LNCaP clone FGC (cell line): ENCODE results near the gene SENP6.

Experiments
- DNase-seq: peaks from one replicate; pipeline ENCODE4 v3.0.0-alpha.2; 2011; ENCODE audit warnings: low read depth
- H3K4me3 ChIP-seq: 2 replicates; pipeline ENCODE4 v1.5.1; 2011; ENCODE audit warnings: mild to moderate bottlenecking, low read depth, low read length, control low read depth
- TF ChIP-seq, protein P1 (sequence below): IDR thresholded peaks from 2 replicates; pipeline ENCODE4 v1.5.1; 2012; ENCODE audit warnings: mild to moderate bottlenecking; ENCODE audit not compliant: control insufficient read depth, insufficient read depth; ENCODE audit errors: extremely low read depth

The SENP6 gene

DNA sequence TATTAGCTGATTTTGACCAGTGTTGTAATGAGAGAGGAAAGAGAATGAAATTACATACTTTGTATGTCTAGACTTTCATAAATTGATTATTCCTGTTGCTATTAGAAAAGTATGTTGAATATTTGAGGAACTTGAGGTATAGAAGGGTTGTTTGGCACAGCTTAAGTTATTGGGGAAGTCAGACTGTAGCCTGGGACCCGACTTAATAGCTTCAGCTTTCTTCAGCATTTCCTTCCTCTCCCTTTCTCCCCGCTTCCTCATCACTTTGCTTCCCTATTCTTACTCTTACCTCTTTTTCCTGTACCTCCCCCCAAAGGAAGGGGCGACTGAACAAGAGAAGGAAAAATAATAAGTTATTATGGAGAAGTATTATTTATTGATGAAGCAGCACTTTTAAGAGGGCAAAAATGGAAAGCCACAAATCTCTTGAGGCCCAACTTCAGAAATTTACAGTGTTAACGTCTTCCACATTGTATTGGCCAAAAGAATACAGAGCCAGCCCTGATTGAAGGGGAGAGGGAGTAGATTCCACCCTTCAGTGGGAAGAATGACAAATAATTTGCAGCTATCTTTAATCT, 7.4 kb downstream of the SENP6 start:
- TF ChIP-seq, protein P1, sequence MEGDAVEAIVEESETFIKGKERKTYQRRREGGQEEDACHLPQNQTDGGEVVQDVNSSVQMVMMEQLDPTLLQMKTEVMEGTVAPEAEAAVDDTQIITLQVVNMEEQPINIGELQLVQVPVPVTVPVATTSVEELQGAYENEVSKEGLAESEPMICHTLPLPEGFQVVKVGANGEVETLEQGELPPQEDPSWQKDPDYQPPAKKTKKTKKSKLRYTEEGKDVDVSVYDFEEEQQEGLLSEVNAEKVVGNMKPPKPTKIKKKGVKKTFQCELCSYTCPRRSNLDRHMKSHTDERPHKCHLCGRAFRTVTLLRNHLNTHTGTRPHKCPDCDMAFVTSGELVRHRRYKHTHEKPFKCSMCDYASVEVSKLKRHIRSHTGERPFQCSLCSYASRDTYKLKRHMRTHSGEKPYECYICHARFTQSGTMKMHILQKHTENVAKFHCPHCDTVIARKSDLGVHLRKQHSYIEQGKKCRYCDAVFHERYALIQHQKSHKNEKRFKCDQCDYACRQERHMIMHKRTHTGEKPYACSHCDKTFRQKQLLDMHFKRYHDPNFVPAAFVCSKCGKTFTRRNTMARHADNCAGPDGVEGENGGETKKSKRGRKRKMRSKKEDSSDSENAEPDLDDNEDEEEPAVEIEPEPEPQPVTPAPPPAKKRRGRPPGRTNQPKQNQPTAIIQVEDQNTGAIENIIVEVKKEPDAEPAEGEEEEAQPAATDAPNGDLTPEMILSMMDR, result no peak
- H3K4me3 ChIP-seq, result no peak overlapping the region
- DNase-seq, result no peak

DNA sequence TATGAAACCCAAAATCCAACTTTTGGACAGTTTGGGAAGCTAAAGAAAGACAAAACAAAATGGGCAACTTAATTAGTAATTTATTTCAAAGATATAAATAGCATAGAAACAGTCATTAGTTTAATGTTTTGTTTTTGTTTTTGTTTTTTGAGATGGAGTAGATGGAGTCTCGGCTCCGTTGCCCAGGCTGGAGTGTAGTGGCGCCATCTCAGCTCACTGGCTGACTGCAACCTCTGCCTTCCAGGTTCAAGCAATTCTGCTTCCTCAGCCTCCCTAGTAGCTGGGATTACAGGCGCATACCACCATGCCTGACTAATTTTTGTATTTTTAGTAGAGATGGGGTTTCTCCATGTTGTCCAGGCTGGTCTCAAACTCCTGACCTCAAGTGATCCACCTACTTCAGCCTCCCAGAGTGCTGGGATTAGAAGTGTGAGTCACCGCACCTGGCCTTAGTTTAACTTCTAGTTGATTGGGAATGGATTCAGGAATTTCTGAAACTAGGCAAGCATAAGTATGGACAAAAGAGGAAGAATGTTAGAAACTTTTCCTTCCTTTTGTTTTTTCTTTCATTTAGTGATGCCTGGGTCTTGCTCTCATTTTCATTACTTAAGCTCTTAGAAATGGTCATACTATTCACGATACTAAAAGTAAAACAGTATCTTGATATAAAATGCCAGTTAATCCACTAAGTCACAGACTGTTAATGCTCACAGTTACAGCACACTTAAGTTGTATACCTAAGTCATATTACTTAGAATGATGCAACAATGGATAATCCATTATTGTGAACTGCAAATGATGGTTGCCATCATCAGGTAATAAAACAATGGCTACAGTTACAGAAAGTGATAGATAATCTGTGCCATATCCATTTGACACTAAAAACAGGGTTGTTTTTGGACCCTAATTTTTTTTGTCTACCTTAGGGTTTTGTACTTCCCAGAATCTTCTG, 8.2 kb downstream of the SENP6 start:
- no peak overlapping the region for H3K4me3 ChIP-seq
- TF ChIP-seq, protein P1, result no peak
- no peak for DNase-seq

DNA sequence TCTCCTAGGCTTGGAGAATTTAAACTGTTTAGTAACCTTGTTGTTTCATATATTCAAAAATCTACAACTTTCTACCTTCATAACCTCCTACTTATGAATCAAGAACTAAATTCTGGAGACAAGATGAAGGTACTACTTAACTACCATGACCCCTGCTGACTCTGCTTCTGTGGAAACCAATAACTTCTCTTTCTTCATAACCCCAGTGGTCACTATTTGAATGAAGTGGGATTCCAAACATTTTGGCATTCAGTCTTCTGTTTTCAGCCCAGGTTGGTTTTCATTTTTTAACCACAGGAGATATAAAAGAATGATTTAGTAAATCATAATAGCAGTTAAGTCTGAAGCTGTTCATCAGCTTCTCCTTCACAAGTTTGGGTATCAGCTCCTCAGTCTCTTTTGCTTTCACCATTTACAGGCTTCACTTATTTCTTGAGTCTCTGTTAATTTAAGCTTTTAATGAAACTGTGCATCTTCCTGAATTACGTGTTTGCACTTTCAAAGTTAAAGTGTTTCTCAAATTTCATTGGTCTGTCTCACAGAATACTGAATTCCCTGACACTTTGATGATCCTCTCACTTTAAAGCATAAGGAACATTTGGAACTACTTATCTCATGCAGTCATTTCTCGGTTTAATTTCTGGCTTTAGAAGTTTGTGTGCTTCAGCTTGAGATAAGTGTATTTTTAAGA, 9.5 kb downstream of the SENP6 start:
- TF ChIP-seq, protein P1, result no peak
- DNase-seq, result no peak
- H3K4me3 ChIP-seq, result no peak overlapping the region

DNA sequence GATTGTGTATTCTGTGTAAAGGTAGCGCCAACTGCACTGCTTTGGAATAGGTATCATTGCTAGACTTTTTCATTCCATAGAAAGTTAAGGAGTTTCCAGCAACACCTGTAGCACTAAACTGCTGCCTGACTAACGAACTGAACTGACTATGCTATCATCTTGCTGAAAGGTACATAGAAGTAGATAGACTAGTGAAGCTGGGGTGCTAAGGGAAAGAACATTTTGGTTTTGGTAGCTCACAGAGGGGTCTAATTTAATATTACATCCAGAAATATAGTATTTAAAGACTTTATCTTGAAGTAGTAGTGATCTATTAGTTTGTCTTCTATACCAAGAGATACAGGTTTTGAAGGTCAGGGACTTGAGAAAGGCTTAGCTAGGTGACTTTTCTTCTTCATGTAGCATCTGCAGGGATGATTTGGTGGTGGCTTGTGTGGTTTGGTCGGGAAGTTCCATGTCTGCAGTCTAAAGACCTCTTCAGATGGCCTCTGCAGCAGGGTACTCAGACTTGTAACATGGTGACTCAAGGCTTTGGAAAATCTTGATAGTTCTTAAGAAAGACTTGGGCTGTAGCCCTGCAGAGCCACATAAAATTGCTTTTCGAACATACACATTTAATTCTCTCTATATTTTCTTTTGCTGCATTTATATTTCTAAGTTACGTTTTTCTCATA, 10.2 kb downstream of the SENP6 start:
- no peak for DNase-seq
- TF ChIP-seq, protein P1, result no peak
- no peak overlapping the region for H3K4me3 ChIP-seq

DNA sequence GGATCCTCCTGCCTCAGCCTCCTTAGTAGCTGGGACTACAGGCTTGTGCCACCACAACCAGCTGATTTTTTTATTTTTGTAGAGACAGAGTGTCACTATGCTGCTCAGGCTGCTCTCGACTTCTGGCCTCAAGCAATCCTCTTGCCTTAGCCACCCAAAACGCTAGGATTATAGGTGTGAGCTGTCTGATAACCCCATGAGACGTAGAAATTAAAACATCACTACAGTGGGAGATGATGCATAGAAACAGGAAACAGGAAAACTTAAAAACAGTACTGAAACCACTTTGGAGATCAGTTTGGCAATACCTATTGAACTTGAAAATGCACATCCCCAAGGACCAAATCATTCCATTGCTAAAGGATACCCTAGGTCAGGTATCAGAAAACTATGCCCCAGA, 10.8 kb downstream of the SENP6 start:
- TF ChIP-seq, protein P1, result no peak
- H3K4me3 ChIP-seq, result no peak overlapping the region
- no peak for DNase-seq

DNA sequence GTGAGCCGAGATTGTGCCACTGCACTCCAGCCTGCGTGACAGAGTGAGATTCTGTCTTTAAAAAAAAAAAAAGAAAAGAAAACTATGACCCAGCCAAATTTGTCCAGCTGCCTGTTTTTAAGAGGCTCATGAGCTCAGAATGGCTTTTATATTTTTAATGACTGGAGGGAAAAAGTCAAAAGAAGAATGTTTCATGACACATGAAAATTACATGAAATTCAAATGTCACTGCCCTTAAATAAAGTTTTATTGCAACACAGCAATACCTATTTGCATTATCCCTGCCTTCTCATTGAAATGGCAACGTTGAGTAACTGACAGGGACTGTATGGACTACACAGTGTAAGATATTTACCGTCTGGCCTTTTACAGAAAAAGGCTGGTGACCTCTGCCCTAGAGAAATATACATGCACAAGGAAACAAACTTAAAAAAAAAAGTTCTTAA, 11.4 kb downstream of the SENP6 start:
- H3K4me3 ChIP-seq, result no peak overlapping the region; the same call in 1 of the 2 replicates
- no peak for DNase-seq
- TF ChIP-seq, protein P1, result no peak
